NB4 (cell line): ENCODE data around the gene MACROD2.
A peak's percentile ranks its signal among the peaks of the same experiment; 100 is the strongest.

Experiments used
- DNase-seq: peaks from one replicate; pipeline ENCODE4 v3.0.0; 2010; ENCODE audit warnings: low read depth
- H3K4me3 ChIP-seq: one replicate; pipeline ENCODE4 v1.5.1; 2011; ENCODE audit warnings: mild to moderate bottlenecking, low read depth, low read length, moderate library complexity
- CTCF ChIP-seq: IDR thresholded peaks from one replicate; pipeline ENCODE4 v1.5.1; 2012; ENCODE audit warnings: low read depth, low read length
- MAX ChIP-seq: IDR thresholded peaks from 2 replicates; pipeline ENCODE4 v1.6.1; 2011; ENCODE audit warnings: low read depth, low read length
- MYC ChIP-seq: IDR thresholded peaks from 2 replicates; pipeline ENCODE4 v1.6.1; 2011; ENCODE audit warnings: low read depth, low read length
- POLR2A ChIP-seq: IDR thresholded peaks from 2 replicates; pipeline ENCODE4 v1.6.1; 2011; ENCODE audit warnings: mild to moderate bottlenecking; ENCODE audit not compliant: insufficient read length; ENCODE audit errors: extremely low read depth

Gene MACROD2

GRCh38 chr20:14148042-14148441, 152.7 kb downstream of the MACROD2 start:
- H3K4me3 ChIP-seq, result no peak overlapping the region
- DNase-seq, result no peak
- TF ChIP-seq MYC (no peak), CTCF (no peak), MAX (no peak), POLR2A (no peak)

- TF ChIP-seq MAX (no peak), MYC (no peak), POLR2A (no peak), CTCF (no peak)
- H3K4me3 ChIP-seq, result no peak overlapping the region
- no peak for DNase-seq
These were observed 160.0 kb downstream of the MACROD2 start for GRCh38 chr20:14155361-14155760.

GRCh38 chr20:14178528-14178927, 183.2 kb downstream of the MACROD2 start:
- TF ChIP-seq MYC, result no peak
- TF ChIP-seq MAX, result no peak
- TF ChIP-seq CTCF, result no peak
- TF ChIP-seq POLR2A, result no peak
- DNase-seq, result no peak
- H3K4me3 ChIP-seq, result no peak overlapping the region

GRCh38 chr20:14178952-14179351, 183.6 kb downstream of the MACROD2 start:
- no peak for DNase-seq
- no peak for TF ChIP-seq POLR2A
- TF ChIP-seq MYC, result no peak
- TF ChIP-seq MAX, result no peak
- no peak for TF ChIP-seq CTCF
- no peak overlapping the region for H3K4me3 ChIP-seq

GRCh38 chr20:14189794-14190402, 194.6 kb downstream of the MACROD2 start:
- TF ChIP-seq POLR2A (no peak), CTCF (peak; percentile 38)
- DNase-seq, result peak; percentile 37
- H3K4me3 ChIP-seq, result no peak overlapping the region

- TF ChIP-seq MYC, result no peak
- TF ChIP-seq CTCF, result no peak
- no peak overlapping the region for H3K4me3 ChIP-seq
- DNase-seq, result no peak
These were observed 196.2 kb downstream of the MACROD2 start for GRCh38 chr20:14191559-14191958.
